Measurements from ENCODE around the gene DNAJC8. TPM values are rescaled to one million over a fixed set of nuclear protein-coding genes. Genes with fewer than 3 reads are reported as not detected.

Gene DNAJC8
- polyA plus RNA-seq, 4 donors: 62.2 to 96.1 (median 72.3) TPM

GRCh38 chr1:28247612-28248272, 14.9 kb upstream of the DNAJC8 start:
- Histone ChIP-seq H3K36me3 (ENCODE audit: control insufficient read depth in 3 of 3, insufficient read depth in 2 of 3, low read depth in 1 of 3, low read length in 3 of 3) (peaks cover 0 to 5% (median 0%) of the 10 kb centered on the region in 3 donors), H3K27me3 (ENCODE audit: control insufficient read depth in 3 of 3, insufficient read depth in 3 of 3, low read length in 3 of 3) (no peaks in the 10 kb centered on the region), H3K27ac (ENCODE audit: low read depth in 1 of 3, low read length in 2 of 3) (peak overlapping the region; percentile 54 to 81 (median 72)), H3K4me1 (ENCODE audit: control insufficient read depth in 3 of 3, insufficient read depth in 2 of 3, low read depth in 1 of 3, low read length in 2 of 3) (peaks cover 0 to 55% (median 5%) of the 10 kb centered on the region in 3 donors), H3K9me3 (ENCODE audit: control insufficient read depth in 2 of 2, insufficient read depth in 1 of 2, low read depth in 1 of 2, low read length in 1 of 2) (no peaks in the 10 kb centered on the region), H3K4me3 (ENCODE audit: low read depth in 1 of 3, low read length in 3 of 3) (no peak overlapping the region)
- 54 to 59% (median 56%) methylated on average over 11 of the region's 11 CpGs for WGBS, 3 donors
- no peak for DNase-seq
- no peak for FAIRE-seq

DNA sequence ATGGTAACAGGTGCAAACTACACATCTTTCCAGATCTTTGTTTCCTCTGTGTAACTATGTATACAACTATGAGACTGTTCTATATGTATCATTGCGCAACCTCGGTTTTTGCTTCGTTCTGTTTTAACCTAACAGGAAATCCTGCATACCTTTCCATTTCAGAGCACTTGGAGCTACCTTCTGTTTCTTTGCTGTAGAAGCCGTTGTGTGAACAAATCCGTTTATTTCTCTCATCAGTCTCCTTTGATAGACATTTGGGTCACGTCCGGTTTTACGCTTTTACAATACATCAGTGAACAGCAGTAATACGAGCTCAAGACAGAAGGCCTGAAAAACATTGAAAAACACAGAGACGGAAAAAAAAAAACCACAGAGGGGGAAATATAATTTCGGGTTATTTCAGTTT, 13.6 kb upstream of the DNAJC8 start:
- H3K27me3 ChIP-seq (ENCODE audit: control insufficient read depth in 3 of 3, insufficient read depth in 3 of 3, low read length in 3 of 3): no peaks in the 10 kb centered on the region
- H3K27ac ChIP-seq (ENCODE audit: low read depth in 1 of 3, low read length in 2 of 3): peak overlapping the region in 2 of 3 donors; percentile 69 to 87
- DNase-seq (peak; percentile 76 to 78), FAIRE-seq (no peak)
- H3K4me3 ChIP-seq (ENCODE audit: low read depth in 1 of 3, low read length in 3 of 3): peak overlapping the region in 2 of 3 donors; percentile 33 to 65
- peaks cover 0 to 13% (median 0%) of the 10 kb centered on the region in 3 donors for H3K36me3 ChIP-seq (ENCODE audit: control insufficient read depth in 3 of 3, insufficient read depth in 2 of 3, low read depth in 1 of 3, low read length in 3 of 3)
- 27 to 38% (median 30%) methylated on average over 11 of the region's 11 CpGs for WGBS, 3 donors
- H3K4me1 ChIP-seq (ENCODE audit: control insufficient read depth in 3 of 3, insufficient read depth in 2 of 3, low read depth in 1 of 3, low read length in 2 of 3): peaks cover 0 to 64% (median 5%) of the 10 kb centered on the region in 3 donors
- no peaks in the 10 kb centered on the region for H3K9me3 ChIP-seq (ENCODE audit: control insufficient read depth in 2 of 2, insufficient read depth in 1 of 2, low read depth in 1 of 2, low read length in 1 of 2)

DNA sequence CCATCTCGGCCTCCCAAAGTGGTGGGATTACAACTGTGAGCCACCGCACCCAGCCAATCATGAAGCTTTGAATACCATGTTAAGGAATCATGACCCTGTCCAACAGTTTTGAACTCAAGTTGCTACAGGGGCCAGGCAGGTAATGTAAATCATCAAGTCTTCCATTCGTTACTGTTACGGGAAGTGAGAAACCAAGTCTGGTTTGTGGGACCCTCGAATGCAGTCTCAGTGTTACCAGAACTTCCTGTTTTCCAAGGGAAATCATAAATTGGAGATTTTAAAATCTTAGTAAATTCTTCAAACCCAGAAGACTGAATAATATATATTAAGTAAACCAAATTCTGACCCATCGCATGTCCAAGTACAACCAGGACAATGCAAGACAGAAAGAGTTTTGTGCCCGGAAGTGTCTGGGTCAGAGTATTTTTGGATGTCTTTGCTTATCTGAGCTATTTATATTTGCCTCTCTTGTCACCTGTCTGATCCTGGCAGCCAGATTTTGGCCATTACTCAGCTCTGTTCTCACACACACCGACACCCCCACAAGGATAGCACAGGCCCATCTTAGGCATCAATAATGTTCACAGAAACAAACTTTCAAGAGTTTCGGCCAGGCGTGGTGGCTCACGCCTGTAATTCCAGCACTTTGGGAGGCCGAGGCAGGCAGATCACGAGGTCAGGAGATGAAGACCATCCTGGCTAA, 11.9 kb upstream of the DNAJC8 start:
- Histone ChIP-seq H3K4me3 (ENCODE audit: low read depth in 1 of 3, low read length in 3 of 3) (peak overlapping the region in 1 of 3 donors; percentile 5), H3K27me3 (ENCODE audit: control insufficient read depth in 3 of 3, insufficient read depth in 3 of 3, low read length in 3 of 3) (no peaks in the 10 kb centered on the region), H3K27ac (ENCODE audit: low read depth in 1 of 3, low read length in 2 of 3) (peak overlapping the region; percentile 63 to 87 (median 79)), H3K36me3 (ENCODE audit: control insufficient read depth in 3 of 3, insufficient read depth in 2 of 3, low read depth in 1 of 3, low read length in 3 of 3) (peaks cover 0 to 24% (median 0%) of the 10 kb centered on the region in 3 donors), H3K9me3 (ENCODE audit: control insufficient read depth in 2 of 2, insufficient read depth in 1 of 2, low read depth in 1 of 2, low read length in 1 of 2) (no peaks in the 10 kb centered on the region), H3K4me1 (ENCODE audit: control insufficient read depth in 3 of 3, insufficient read depth in 2 of 3, low read depth in 1 of 3, low read length in 2 of 3) (peaks cover 0 to 56% (median 5%) of the 10 kb centered on the region in 3 donors)
- WGBS, 3 donors: 66 to 72% (median 66%) methylated on average over 13 of the region's 13 CpGs
- DNase-seq: peak in 1 of 2 donors; percentile 30
- FAIRE-seq: no peak

DNA sequence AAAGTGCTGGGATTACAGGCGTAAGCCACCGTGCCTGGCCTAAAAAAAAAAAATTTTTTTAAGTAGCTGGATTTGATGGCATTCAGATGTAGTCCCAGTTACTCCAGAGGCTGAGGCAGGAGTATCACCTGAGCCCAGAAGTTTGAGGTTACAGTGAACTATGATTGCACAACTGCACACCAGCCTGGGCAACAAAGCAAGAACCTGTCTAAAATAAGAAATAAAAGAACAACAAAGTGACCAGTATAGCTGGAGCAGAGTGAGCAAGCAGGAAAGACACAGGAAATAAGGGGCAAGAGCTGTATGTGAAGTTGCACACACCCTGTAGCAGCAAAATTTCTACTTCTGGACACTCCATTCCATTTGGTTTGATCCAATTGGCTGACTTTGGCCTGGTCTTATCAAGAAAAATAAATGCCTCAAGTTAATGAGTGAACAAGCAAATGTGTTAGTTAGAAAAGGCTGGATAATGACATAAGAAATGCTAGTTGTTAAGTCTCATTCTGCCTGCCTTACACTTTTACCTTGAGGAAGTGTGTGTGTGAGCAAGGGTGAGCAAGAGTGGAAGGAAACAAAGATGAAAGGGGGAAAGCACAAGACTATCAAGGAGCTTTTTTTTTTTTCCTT, 11.0 kb upstream of the DNAJC8 start:
- H3K4me3 ChIP-seq (ENCODE audit: low read depth in 1 of 3, low read length in 3 of 3): peak overlapping the region in 1 of 3 donors; percentile 5
- peak; percentile 87 to 93 for DNase-seq
- 16 to 46% (median 20%) methylated on average over 2 of the region's 2 CpGs for WGBS, 3 donors
- no peaks in the 10 kb centered on the region for H3K9me3 ChIP-seq (ENCODE audit: control insufficient read depth in 2 of 2, insufficient read depth in 1 of 2, low read depth in 1 of 2, low read length in 1 of 2)
- peaks cover 0 to 48% (median 5%) of the 10 kb centered on the region in 3 donors for H3K4me1 ChIP-seq (ENCODE audit: control insufficient read depth in 3 of 3, insufficient read depth in 2 of 3, low read depth in 1 of 3, low read length in 2 of 3)
- peaks cover 0 to 26% (median 0%) of the 10 kb centered on the region in 3 donors for H3K36me3 ChIP-seq (ENCODE audit: control insufficient read depth in 3 of 3, insufficient read depth in 2 of 3, low read depth in 1 of 3, low read length in 3 of 3)
- H3K27ac ChIP-seq (ENCODE audit: low read depth in 1 of 3, low read length in 2 of 3): peak overlapping the region; percentile 63 to 87 (median 79)
- FAIRE-seq: no peak
- no peaks in the 10 kb centered on the region for H3K27me3 ChIP-seq (ENCODE audit: control insufficient read depth in 3 of 3, insufficient read depth in 3 of 3, low read length in 3 of 3)

- WGBS, 3 donors: 94 to 95% (median 94%) methylated on average over 10 of the region's 10 CpGs
- Histone ChIP-seq H3K27me3 (ENCODE audit: control insufficient read depth in 3 of 3, insufficient read depth in 3 of 3, low read length in 3 of 3) (no peaks in the 10 kb centered on the region), H3K4me3 (ENCODE audit: low read depth in 1 of 3, low read length in 3 of 3) (no peak overlapping the region), H3K9me3 (ENCODE audit: control insufficient read depth in 2 of 2, insufficient read depth in 1 of 2, low read depth in 1 of 2, low read length in 1 of 2) (no peaks in the 10 kb centered on the region), H3K4me1 (ENCODE audit: control insufficient read depth in 3 of 3, insufficient read depth in 2 of 3, low read depth in 1 of 3, low read length in 2 of 3) (peaks cover 8 to 42% (median 9%) of the 10 kb centered on the region in 3 donors), H3K36me3 (ENCODE audit: control insufficient read depth in 3 of 3, insufficient read depth in 2 of 3, low read depth in 1 of 3, low read length in 3 of 3) (peaks cover 0 to 31% (median 0%) of the 10 kb centered on the region in 3 donors), H3K27ac (ENCODE audit: low read depth in 1 of 3, low read length in 2 of 3) (peak overlapping the region in 1 of 3 donors; percentile 45)
- no peak for FAIRE-seq
- peak in 1 of 2 donors; percentile 35 for DNase-seq
These were observed 8.9 kb upstream of the DNAJC8 start for GRCh38 chr1:28241638-28242241.

- H3K27me3 ChIP-seq (ENCODE audit: control insufficient read depth in 3 of 3, insufficient read depth in 3 of 3, low read length in 3 of 3): no peaks in the 10 kb centered on the region
- no peak overlapping the region for H3K27ac ChIP-seq (ENCODE audit: low read depth in 1 of 3, low read length in 2 of 3)
- WGBS, 3 donors: 92 to 96% (median 93%) methylated on average over 4 of the region's 4 CpGs
- no peak overlapping the region for H3K4me3 ChIP-seq (ENCODE audit: low read depth in 1 of 3, low read length in 3 of 3)
- H3K36me3 ChIP-seq (ENCODE audit: control insufficient read depth in 3 of 3, insufficient read depth in 2 of 3, low read depth in 1 of 3, low read length in 3 of 3): peaks cover 0 to 31% (median 0%) of the 10 kb centered on the region in 3 donors
- H3K4me1 ChIP-seq (ENCODE audit: control insufficient read depth in 3 of 3, insufficient read depth in 2 of 3, low read depth in 1 of 3, low read length in 2 of 3): peaks cover 8 to 41% (median 9%) of the 10 kb centered on the region in 3 donors
- no peaks in the 10 kb centered on the region for H3K9me3 ChIP-seq (ENCODE audit: control insufficient read depth in 2 of 2, insufficient read depth in 1 of 2, low read depth in 1 of 2, low read length in 1 of 2)
- FAIRE-seq: no peak
- no peak for DNase-seq
These were observed 7.2 kb upstream of the DNAJC8 start for GRCh38 chr1:28240024-28240423.

GRCh38 chr1:28239004-28239403, 6.2 kb upstream of the DNAJC8 start:
- no peak for DNase-seq
- H3K4me1 ChIP-seq (ENCODE audit: control insufficient read depth in 3 of 3, insufficient read depth in 2 of 3, low read depth in 1 of 3, low read length in 2 of 3): peaks cover 6 to 32% (median 8%) of the 10 kb centered on the region in 3 donors

More at GRCh38 chr1:28239004-28239403, 6.2 kb upstream of the DNAJC8 start:
- 33 to 71% (median 58%) methylated on average over 2 of the region's 2 CpGs for WGBS, 3 donors
- Histone ChIP-seq H3K27me3 (ENCODE audit: control insufficient read depth in 3 of 3, insufficient read depth in 3 of 3, low read length in 3 of 3) (no peaks in the 10 kb centered on the region), H3K36me3 (ENCODE audit: control insufficient read depth in 3 of 3, insufficient read depth in 2 of 3, low read depth in 1 of 3, low read length in 3 of 3) (peaks cover 0 to 31% (median 0%) of the 10 kb centered on the region in 3 donors), H3K4me3 (ENCODE audit: low read depth in 1 of 3, low read length in 3 of 3) (no peak overlapping the region), H3K27ac (ENCODE audit: low read depth in 1 of 3, low read length in 2 of 3) (no peak overlapping the region), H3K9me3 (ENCODE audit: control insufficient read depth in 2 of 2, insufficient read depth in 1 of 2, low read depth in 1 of 2, low read length in 1 of 2) (no peaks in the 10 kb centered on the region)
- no peak for FAIRE-seq

Measured in small intestine (tissue), 7 donors.